Panc1 (cell line): Measurements from ENCODE around the gene ODC1.

Experiments
- POLR2AphosphoS5 ChIP-seq: IDR thresholded peaks from 2 replicates; pipeline ENCODE4 v1.6.1; 2012; ENCODE audit warnings: mild to moderate bottlenecking, low read depth, low read length, moderate library complexity
- SIN3A ChIP-seq: IDR thresholded peaks from 2 replicates; pipeline ENCODE4 v1.6.1; 2012; ENCODE audit warnings: low read depth, mild to moderate bottlenecking, low read length, moderate library complexity, borderline replicate concordance; ENCODE audit not compliant: insufficient read depth
- TF ChIP-seq, protein P1 (sequence below): fragments of 450-650 bp; IDR thresholded peaks from 2 replicates; pipeline ENCODE4 v1.5.1; 2017; ENCODE audit warnings: mild to moderate bottlenecking

DNA sequence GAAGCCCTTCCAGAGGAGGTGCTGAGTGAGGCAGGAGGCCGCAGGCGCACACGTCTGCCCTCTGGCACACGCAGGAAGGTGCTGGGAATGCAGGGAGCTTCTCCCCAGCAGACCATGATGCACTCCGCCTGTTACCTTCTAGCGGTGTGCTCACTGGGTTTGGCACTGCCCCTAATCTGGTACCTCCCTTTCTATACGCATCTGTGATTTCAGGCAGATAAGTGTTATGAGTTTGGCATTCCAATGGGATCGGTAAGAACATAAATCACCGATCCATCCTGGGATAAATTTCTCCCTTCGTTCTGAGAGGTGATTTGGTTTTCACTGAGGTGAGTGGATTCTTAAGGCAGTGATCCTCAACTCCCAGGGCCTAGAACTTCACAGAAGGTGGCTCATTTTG, 34.6 kb downstream of the ODC1 start:
- TF ChIP-seq, protein P1, sequence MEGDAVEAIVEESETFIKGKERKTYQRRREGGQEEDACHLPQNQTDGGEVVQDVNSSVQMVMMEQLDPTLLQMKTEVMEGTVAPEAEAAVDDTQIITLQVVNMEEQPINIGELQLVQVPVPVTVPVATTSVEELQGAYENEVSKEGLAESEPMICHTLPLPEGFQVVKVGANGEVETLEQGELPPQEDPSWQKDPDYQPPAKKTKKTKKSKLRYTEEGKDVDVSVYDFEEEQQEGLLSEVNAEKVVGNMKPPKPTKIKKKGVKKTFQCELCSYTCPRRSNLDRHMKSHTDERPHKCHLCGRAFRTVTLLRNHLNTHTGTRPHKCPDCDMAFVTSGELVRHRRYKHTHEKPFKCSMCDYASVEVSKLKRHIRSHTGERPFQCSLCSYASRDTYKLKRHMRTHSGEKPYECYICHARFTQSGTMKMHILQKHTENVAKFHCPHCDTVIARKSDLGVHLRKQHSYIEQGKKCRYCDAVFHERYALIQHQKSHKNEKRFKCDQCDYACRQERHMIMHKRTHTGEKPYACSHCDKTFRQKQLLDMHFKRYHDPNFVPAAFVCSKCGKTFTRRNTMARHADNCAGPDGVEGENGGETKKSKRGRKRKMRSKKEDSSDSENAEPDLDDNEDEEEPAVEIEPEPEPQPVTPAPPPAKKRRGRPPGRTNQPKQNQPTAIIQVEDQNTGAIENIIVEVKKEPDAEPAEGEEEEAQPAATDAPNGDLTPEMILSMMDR: no peak
- TF ChIP-seq SIN3A (no peak), POLR2AphosphoS5 (no peak)
